HTR-8/SVneo (cell line): ENCODE measurements around the gene PERM1.

Experiments
- DNase-seq: peaks from one replicate; pipeline ENCODE4 v3.0.0; 2011; ENCODE audit warnings: low spot score, mixed read lengths; ENCODE audit not compliant: insufficient read length
- FAIRE-seq: peaks from 2 replicates; lab custom pipeline; 2011; peaks lifted over from hg19 to GRCh38; lab: Jason Lieb, UNC

Gene PERM1

GRCh38 chr1:967466-968343 lies 14.2 kb downstream of the PERM1 start:
- DNase-seq (no peak), FAIRE-seq (no peak)

GRCh38 chr1:966704-967300 lies 15.1 kb downstream of the PERM1 start:
- peak; percentile 46 for FAIRE-seq
- DNase-seq: peak; percentile 75

GRCh38 chr1:966135-966703 lies 15.7 kb downstream of the PERM1 start, which contains the start of gene PLEKHN1:
TSS of gene PLEKHN1 (plus strand) at chr1:966482. CDS start at chr1:966532, 50 bp downstream.
- peak; percentile 63 for DNase-seq
- FAIRE-seq: peak; percentile 9

- no peak for FAIRE-seq
Observed at GRCh38 chr1:965526-966134, 16.3 kb downstream of the PERM1 start.

GRCh38 chr1:964691-965525 lies 17.0 kb downstream of the PERM1 start:
- no peak for FAIRE-seq
- no peak for DNase-seq

More at GRCh38 chr1:965526-966134, 16.3 kb downstream of the PERM1 start:
- no peak for DNase-seq

GRCh38 chr1:963746-964525 lies 18.0 kb downstream of the PERM1 start:
- FAIRE-seq: no peak
- DNase-seq: no peak

GRCh38 chr1:963301-963651 lies 18.6 kb downstream of the PERM1 start:
- FAIRE-seq (no peak), DNase-seq (no peak)

- FAIRE-seq (no peak), DNase-seq (no peak)
Observed at GRCh38 chr1:962381-963300, 19.3 kb downstream of the PERM1 start.

- DNase-seq (no peak), FAIRE-seq (no peak)
Observed at GRCh38 chr1:961132-961669, 20.7 kb downstream of the PERM1 start.

GRCh38 chr1:960363-961131 lies 21.3 kb downstream of the PERM1 start, which contains the start of gene KLHL17:
TSS of gene KLHL17 (plus strand) at chr1:960584. CDS start at chr1:960694, 110 bp downstream.
- DNase-seq (no peak), FAIRE-seq (no peak)

- FAIRE-seq: no peak
- DNase-seq: no peak
Observed at GRCh38 chr1:959731-960362, 22.0 kb downstream of the PERM1 start.

GRCh38 chr1:958823-959730 lies 22.8 kb downstream of the PERM1 start, which contains the start of gene NOC2L:
TSS of gene NOC2L (minus strand) at chr1:959256. CDS start at chr1:959240, 16 bp downstream.
- DNase-seq: no peak
- FAIRE-seq: peak; percentile 98

GRCh38 chr1:956636-957035 lies 25.3 kb downstream of the PERM1 start:
- no peak for DNase-seq
- FAIRE-seq: no peak

GRCh38 chr1:955474-955873 lies 26.4 kb downstream of the PERM1 start:
- DNase-seq (no peak), FAIRE-seq (no peak)

GRCh38 chr1:954927-955326 lies 27.0 kb downstream of the PERM1 start:
- DNase-seq (no peak), FAIRE-seq (no peak)
